ENCODE data around the gene PITX1.

Gene PITX1

GRCh38 chr5:135040333-135041144 lies 6.5 kb upstream of the PITX1 start:
- DNase-seq: no peak

- DNase-seq: no peak
These were observed 6.0 kb upstream of the PITX1 start for GRCh38 chr5:135040034-135040332.

DNA sequence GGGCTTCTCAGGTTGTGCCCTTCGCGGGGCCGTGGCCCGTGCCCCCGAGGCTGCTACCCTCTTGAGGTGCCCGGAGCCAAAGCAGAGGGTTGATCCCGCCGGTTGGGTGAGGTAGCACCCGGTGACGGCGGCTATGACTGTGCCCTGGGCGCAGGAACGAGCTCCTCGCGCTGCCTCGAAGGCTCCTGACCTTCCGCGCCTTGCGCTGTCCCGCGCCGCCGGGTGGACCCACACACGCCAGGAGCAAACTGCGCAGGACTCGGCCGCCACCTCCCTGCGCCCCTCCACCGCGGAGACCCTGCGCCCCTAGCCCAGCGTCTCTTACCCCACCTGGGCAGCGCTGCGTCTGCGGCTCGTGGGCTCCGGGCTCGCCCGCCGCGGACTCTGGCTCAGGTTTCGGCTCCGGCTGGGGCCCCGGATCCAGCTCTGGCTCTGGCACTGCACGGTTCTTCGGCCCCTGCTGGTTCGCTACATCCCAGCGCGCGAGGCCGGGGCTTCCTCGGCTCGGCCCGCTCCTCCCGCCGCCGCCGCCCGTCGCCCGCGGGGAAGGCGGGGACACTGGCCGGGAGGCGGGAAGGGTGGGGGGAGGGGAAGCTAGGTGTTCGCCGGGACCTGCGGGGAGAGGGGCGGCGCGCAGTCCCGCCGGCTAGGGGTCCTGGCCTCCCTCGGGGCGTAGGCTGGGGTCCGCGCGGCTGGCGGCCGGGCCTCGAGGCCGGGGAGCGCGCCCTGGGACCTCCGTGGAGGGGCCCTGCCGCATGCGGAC lies 5.4 kb upstream of the PITX1 start:
- no peak for DNase-seq

- no peak for DNase-seq
These were observed 4.8 kb upstream of the PITX1 start for GRCh38 chr5:135038813-135039270.

GRCh38 chr5:135038205-135038812 lies 4.3 kb upstream of the PITX1 start:
- no peak for DNase-seq

- DNase-seq: no peak
These were observed 3.6 kb upstream of the PITX1 start for GRCh38 chr5:135037519-135038204.

- no peak for DNase-seq
These were observed 2.4 kb upstream of the PITX1 start for GRCh38 chr5:135036405-135036804.

DNA sequence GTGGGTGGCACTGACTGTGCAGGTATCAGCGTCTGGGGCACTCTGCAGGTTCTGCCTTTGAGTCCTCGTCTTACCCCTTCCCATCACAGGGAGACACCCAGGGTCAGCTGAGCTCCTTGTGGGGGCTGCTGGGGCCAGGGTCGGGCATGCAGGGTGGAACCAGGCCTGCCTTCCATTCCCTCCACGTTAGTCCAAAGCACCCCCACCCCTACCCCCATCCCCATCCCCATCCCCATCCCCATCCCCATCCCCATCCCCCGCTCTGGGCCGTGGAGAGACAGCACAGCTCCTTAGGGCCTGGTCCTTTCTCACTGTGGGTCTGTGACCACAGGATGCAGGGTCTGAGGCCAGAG lies 1.6 kb upstream of the PITX1 start:
- no peak for DNase-seq

DNA sequence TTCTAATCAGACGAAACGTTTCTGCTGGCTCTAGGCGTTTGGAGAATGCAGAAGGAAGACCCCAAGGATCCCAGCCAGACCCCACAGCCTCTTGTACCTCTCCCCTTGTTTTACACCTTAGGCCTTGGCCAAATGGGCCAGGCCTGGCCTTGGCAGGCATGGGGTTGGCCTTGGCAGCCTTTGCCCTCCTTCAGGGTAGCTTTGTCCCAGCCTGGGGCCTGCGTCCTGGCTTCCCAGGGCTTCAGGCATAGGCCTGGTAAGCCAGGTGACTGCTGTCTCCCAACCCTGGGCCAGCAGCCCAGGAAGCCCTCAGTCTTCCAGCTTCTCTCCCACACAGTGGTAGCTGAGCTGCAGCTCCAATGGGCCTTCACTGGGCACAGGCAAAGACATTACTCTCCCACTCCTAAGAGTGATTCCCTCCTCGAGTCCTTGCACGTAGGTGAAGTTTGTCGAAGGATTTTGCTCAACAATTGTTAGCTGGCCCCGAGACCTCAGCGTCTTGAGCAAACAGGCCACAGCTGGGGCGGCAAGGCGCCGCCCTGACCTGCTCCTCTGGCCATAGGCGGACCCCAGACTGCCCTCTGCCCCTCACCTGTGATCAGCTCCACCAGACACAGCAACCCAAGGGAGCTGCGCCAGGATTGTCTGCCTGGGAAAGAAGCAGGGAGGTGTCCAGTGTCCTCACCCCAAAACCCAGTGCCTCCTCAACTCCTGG lies 1.1 kb upstream of the PITX1 start:
- DNase-seq: no peak

DNA sequence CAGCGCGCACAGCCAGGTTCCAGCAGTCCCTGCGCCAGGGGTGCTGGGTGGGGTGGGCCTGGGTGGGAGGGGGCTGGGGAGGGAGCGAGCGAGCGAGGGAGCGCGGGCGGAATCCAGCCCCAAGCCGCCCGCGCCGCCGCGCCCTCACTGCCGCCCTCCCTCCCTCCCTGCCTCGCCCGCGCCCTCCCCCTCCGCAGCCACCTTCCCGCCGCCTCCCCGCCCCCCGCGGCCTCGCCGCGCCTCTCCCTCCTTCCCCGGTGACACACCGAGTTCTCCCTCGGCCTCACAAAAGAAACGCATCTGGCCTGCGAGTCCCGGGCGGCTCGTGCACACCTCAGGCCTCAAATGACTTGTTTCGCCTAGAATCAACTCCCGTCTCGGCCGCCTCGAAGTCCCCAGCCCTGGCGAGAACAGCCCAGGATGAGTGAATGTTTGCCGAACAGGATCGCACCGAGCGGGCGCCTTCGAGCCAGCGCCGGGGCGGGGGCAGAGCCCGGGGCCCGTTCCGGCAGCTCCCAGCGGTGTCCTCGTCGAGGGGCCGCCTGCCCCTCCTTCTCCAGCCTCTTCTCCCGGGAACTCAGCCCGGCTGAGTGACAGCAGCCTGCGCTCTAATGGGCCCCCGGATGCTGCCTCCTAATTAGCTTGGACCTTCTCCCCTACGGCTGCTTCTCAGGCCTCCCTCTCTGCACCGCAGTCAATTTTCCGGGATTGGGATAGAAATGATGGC lies 371 bp upstream of the PITX1 start:
- DNase-seq: no peak

- DNase-seq: no peak
These were observed 798 bp downstream of the PITX1 start for GRCh38 chr5:135032999-135033861.

DNA sequence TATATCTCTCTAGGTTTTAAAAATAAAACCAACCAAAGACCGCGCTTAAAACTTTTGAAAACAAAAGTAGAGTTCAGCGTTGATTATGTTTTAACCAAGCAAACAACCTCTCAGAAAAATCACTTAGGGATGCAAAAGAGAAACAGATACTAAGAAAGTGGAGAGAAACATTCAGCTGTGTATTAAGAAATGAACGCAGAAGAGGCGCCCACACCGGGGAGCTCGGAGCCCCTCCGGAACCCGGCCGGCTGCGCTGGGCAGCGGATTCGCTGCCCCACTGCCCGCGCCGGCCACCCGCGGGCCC lies 1.4 kb downstream of the PITX1 start:
- DNase-seq: no peak

DNA sequence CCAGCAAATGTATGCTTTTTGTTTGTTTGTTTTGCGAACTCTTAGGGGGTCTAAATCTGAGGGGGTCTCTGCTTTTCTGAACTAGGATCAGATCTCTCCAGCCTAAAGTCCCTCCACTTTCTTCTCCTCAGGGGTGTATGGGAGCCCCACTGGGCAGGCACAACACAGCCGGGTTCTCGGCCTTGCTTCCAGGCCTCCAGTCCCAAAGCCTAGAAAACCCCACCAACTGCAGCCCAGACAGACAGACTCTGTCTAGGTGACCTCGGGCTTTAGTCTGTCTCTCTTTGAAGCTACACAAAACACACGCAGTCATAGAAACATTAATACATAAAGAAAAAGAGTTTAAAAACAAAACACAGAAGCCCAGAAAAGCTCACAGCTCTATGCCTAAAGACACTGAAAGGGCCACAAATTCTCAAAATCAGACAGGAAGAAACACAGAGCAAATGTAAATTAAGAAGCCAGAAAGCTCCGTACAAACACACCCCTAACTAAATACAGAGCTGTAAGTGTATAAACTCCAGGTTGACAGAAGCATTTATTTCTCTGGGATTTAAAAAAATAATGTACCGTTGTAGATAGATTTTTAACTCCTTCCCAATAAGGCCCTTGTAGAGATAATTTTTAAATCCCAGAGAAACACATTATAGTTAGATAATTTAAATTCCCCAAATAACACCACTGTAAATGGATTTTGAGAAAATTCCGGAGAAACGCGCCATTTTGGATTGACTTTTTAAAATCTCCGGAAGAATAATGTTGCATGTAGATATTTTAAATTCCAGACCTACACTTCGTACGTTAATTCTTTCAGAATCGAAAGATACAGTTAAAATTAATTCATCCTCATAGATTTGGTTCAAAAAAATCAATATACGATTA lies 2.0 kb downstream of the PITX1 start:
- DNase-seq: no peak

DNA sequence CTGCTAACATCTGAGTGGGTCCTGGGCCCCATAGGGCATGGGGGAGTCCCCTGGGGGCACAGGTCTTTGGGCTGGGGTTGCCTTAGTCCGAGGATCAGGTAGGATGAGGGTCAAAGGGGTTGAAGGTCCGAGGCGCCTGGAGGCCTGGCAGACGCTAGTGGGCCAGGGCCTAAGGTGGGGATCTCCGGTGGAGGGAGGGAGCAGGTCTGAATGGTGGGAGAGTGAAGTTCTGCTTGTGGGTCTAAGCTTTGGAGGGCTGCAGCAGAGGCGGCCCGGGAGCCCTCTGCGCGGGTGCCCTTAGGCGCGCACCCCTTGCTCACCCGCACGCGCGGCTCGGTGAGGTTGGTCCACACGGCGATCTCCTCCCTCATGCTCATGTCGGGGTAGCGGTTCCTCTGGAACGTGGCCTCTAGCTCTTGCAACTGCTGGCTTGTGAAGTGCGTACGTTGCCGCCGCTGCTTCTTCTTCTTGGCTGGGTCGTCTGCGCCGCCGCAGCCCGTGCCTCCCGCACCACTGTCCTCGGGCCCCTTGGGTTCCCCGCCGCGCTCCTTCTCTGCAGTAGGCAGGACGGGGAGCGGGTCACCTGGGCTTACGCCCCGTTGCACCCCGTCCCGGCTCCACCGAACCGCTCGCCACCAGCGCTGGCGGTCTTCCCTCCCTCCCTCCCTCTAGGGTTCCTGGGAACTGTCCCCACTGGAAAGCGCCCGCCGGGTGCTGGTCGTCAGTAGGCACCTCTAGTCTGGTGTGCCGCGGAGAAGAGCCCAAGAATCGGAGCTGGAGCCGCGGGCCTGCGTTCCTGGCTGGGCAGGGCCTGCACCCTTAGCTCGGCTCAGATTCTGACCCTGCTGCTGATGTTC lies 2.8 kb downstream of the PITX1 start:
- DNase-seq: no peak

GRCh38 chr5:135030123-135030955 lies 3.7 kb downstream of the PITX1 start:
- no peak for DNase-seq

GRCh38 chr5:135029477-135030122 lies 4.4 kb downstream of the PITX1 start:
- no peak for DNase-seq

DNA sequence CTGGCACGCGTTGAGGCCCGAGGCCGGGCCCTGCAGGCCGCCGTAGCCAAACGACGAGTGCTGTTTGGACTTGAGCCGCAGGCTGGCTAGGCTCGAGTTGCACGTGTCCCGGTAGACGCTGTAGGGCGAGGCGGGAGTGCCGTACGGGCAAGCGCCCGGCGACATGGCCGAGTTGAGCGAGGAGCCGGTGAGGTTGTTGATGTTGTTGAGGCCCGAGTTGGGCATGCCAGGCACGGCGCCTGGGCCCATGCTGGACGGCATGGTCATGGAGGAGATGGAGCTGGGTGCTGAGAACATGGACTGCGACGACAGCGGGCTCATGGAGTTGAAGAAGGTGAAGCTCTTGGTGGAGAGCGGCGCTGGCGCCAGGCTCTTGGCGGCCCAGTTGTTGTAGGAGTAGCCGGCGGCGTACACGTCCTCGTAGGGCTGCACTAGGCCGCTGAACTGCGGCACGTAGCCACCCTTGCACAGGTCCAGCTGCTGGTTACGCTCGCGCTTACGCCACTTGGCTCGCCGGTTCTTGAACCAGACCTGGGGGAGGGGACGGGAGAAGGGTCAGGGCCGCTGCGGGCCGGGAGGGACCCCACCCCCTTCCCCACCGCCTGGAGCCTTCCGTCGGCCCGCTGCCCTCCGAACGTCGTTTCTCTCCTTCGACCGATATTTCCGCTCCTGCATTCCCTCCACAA lies 5.1 kb downstream of the PITX1 start:
- DNase-seq: no peak
